Body of pancreas (tissue), 4 donors: ENCODE results near the gene ACTL10.

Experiments used
- POLR2A ChIP-seq, 3 donors: fragments of 450-650 bp; IDR thresholded peaks; one replicate each; pipeline ENCODE4 v1.6.1; 2016; ENCODE audit warnings: antibody characterized with exemption in 3 of 3, mild to moderate bottlenecking in 2 of 3
- TF ChIP-seq, protein P1 (sequence below), 7 experiments: fragments of 450-650 bp in 4 of 7; fragments of 200-600 bp in 3 of 7; sonication (generic) in 3 of 7; IDR thresholded peaks; one replicate each; pipeline ENCODE4 v1.5.1; 2016 to 2019; ENCODE audit warnings: antibody characterized with exemption in 7 of 7

DNA sequence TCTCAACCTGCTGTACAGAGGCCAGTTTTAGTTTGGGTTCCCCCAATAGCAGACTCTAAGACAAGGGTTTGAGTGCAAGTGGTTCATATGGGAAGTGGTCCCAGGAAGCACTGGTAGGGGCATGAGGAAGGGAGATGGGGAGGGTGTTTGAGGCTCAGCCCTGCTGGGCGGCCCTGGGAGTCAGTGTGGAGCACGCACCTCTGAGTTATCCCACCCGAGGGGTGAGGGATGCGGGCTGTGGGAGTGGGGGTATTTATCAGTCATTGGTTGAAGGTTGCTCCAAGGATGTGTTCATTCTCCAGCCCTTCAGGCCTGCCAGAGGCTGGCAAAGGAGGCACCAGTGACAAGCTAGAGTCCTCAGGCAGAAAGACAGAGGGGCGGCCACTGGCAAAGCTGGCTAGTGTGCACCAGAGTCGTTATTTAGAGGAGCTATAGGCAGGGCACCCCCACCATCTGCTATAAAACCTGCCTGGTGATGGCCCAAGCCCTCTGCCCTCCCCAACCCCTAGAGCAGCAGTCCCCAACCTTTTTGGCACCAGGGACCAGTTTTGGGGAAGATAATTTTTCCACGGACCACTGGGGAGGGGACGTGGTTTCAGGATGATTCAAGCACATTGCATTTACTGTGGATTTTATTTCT, 36.9 kb downstream of the ACTL10 start:
- no peak for TF ChIP-seq POLR2A (IDR thresholded peaks at IDR 0.05)
- TF ChIP-seq, protein P1, sequence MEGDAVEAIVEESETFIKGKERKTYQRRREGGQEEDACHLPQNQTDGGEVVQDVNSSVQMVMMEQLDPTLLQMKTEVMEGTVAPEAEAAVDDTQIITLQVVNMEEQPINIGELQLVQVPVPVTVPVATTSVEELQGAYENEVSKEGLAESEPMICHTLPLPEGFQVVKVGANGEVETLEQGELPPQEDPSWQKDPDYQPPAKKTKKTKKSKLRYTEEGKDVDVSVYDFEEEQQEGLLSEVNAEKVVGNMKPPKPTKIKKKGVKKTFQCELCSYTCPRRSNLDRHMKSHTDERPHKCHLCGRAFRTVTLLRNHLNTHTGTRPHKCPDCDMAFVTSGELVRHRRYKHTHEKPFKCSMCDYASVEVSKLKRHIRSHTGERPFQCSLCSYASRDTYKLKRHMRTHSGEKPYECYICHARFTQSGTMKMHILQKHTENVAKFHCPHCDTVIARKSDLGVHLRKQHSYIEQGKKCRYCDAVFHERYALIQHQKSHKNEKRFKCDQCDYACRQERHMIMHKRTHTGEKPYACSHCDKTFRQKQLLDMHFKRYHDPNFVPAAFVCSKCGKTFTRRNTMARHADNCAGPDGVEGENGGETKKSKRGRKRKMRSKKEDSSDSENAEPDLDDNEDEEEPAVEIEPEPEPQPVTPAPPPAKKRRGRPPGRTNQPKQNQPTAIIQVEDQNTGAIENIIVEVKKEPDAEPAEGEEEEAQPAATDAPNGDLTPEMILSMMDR (IDR thresholded peaks at IDR 0.05) = no peak
